Cortex of kidney (tissue), 1 donor: ENCODE results near the gene TRIML2.

ENCODE experiments used
- DNase-seq: peaks from one replicate; lab custom pipeline; 2025; lab: John Stamatoyannopoulos, UW

The TRIML2 gene

GRCh38 chr4:188109157-188109755, at the start of gene TRIML2:
Gene TRIML2 (minus strand): TSS chr4:188109603. CDS start chr4:188105368, 4,235 bp downstream.
- no peak for DNase-seq

GRCh38 chr4:188158336-188158735, 48.9 kb upstream of the TRIML2 start:
- no peak for DNase-seq

- DNase-seq = no peak
These were observed 45.4 kb upstream of the TRIML2 start for GRCh38 chr4:188154668-188155405.

DNA sequence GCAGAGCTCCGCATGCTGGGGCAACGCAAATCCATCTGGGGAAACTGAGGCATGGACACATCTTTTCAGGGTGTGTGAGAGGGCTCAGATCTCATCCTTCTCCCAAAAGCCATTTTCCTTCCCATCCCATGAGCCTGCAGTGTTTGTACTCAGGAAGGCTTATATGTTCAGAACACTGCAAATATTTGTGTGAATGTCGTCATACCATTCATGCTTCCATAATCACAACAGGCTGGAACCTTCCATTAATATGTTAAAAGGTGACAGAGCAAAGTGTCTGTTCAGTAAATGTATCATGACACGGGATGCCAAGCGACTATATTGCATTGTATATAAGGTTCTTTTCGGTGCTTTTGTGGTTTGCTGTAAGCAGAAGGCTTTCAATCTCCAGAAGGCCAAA, 38.4 kb upstream of the TRIML2 start:
- DNase-seq = no peak

DNA sequence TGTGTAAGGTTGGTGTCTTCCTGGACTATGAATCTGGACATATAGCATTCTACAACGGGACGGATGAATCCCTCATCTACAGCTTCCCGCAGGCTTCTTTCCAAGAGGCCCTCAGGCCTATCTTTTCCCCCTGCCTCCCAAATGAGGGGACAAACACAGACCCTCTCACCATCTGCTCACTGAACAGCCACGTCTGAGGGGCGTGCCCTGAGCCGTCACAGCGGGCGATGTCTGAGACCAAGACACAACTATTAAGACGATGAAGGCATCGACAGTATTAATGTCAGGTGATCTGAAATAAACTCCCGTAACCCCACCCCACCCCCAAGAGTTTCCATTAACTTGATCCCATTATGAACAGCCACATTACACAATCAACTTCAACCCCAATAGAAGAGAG, 37.8 kb upstream of the TRIML2 start:
- DNase-seq = no peak

DNA sequence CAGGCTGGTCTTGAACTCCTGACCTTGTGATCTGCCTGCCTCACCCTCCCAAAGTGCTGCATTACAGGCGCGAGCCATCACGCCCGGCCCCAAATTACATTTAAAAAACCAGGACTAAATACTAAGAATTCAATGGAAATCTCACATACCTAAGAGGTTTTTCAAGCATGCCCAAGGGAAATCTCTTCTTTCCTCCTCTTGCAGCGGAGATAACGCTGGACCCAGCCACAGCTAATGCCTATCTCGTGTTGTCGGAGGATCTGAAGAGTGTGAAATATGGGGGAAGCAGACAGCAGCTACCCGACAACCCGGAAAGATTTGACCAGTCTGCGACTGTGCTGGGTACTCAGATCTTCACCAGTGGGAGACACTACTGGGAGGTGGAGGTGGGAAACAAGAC, 37.2 kb upstream of the TRIML2 start:
- DNase-seq = no peak

- no peak for DNase-seq
These were observed 36.2 kb upstream of the TRIML2 start for GRCh38 chr4:188145601-188146000.

DNA sequence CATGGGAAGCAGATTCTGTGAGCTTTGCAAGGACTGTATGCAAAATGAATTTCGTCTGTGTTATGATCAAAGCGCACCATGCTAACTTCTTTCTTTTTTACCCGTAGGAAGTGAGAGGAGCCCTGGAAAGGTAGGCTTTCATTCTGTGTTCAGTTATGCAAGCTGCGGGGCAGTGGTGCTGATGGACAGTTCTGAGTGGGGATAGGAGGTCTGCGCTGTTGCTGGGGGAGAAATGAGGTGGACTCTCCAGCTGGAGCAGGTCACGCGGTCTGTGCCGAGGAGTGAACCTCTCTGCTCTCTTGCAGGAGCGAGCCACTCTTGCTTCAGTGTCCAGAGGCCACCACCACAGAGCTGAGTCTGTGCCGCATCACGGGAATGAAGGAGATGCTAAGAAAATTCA, 34.3 kb upstream of the TRIML2 start:
- no peak for DNase-seq

- no peak for DNase-seq
These were observed 30.3 kb upstream of the TRIML2 start for GRCh38 chr4:188139671-188140070.

- DNase-seq = no peak
These were observed 29.7 kb upstream of the TRIML2 start, which contains the start of gene TRIML1 for GRCh38 chr4:188139141-188139540. Gene TRIML1 (plus strand): TSS chr4:188139441. CDS start chr4:188139559, 118 bp downstream.

DNA sequence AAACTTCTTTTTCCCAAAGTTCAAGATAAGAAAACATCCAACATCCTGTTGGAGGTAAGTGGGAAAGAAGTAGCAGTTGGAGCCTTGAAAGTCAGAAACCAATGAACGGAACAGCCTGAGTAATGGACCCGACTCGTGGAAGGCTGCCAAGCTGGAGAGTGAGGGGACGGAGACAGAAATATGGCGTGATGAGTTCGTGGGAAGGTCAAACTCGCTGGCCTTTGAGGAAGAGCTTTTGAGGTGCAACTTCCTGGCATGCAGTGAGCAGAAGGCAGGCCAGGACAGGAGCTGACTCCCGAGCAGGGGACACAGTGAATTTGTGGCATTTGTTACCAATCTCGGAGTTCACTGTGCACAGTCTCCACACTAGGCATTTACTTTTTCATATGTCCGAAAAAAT, 28.8 kb upstream of the TRIML2 start:
- DNase-seq = no peak

DNA sequence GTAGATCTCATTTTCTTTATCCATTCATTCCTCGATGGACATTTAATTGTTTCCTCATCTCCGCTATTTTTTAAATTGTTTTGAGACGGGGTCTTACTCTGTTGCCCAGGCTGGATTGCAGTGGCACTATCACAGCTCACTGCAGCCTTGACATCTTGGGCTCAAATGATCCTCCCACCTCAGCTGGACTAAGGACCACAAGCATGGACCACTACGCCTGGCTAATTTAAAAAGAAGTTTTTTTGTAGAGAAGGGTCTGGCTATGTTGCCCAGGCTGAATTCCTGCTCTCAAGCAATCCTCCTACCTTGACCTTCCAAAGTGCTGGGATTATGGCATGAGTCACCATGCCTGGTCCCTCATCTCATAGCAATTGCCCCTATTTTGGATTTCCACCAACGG, 22.8 kb upstream of the TRIML2 start:
- DNase-seq = no peak

- DNase-seq = no peak
These were observed 21.0 kb upstream of the TRIML2 start for GRCh38 chr4:188130355-188130754.

GRCh38 chr4:188127214-188127874, 17.9 kb upstream of the TRIML2 start:
- DNase-seq = no peak

DNA sequence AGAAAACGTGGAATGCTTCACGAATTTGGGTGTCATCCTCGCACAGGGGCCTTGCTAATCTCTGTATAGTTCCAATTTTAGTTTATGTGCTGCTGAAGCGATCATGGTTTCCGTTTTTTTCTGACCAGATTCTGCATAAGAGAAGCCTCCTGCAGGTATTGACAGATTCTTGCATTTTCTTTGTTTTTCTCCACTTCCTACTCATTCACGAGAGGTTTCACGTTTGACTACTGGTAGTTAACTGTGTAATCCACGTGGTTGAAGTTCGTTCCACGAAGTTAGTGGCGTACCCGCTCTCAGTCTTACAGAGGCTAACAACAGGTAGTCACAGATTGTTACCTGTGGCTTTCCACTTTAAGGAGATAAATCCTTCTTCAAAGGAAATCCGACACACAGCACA, 12.1 kb upstream of the TRIML2 start:
- no peak for DNase-seq

GRCh38 chr4:188117631-188118324, 8.4 kb upstream of the TRIML2 start:
- DNase-seq = no peak

- no peak for DNase-seq
These were observed 3.8 kb upstream of the TRIML2 start for GRCh38 chr4:188113156-188113555.

DNA sequence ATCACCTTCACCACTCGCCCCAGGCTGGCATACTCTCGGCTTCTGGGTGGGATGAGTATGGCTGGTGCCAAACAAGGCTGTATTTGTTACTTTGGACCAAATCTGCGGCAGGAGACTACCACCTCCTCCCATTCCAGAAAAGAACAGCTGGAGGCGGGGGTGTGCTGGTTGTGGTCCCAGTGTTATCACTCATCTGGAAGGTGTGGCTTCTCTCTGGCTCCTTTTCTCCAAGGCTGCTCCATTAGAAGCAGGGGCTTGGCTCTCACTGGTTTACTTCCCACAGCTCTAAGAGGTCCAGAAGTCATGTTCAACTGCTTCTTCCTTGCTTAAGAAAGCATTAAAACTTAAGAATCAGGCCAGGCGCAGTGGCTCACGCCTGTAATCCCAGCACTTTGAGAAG, 2.6 kb upstream of the TRIML2 start:
- no peak for DNase-seq

DNA sequence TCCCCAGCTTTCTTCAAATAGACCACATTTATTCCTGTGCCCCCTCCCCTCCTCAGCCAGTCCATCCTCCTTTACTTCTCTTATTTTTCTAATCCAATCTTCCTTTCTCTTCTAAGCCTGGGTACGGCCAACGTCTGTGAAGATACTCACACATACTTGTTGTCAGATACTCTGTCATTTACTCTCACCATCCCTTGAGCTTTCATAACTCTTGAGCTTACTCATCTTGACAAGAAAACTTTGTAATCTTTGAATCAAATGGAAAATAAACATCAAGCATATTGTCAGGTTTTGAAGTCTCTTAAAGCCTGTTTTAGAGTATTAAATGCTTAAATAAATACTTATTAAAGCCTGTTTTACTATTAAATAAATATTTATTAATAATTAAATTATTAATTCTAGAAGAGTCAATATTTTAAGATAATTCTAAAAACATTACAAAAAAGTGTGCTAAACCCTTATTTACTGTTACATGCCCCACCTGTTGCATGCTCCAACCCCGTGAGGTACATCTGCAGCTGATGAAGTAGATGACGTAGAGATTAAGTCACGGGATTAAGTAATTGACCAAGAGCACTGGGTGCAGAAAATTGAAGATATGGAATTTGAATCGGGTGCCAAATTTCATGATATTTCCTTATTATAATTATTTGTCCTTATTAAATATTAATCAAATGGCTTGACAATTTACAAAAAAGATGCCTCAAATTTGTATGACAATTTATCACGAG, 1.5 kb upstream of the TRIML2 start:
- no peak for DNase-seq

DNA sequence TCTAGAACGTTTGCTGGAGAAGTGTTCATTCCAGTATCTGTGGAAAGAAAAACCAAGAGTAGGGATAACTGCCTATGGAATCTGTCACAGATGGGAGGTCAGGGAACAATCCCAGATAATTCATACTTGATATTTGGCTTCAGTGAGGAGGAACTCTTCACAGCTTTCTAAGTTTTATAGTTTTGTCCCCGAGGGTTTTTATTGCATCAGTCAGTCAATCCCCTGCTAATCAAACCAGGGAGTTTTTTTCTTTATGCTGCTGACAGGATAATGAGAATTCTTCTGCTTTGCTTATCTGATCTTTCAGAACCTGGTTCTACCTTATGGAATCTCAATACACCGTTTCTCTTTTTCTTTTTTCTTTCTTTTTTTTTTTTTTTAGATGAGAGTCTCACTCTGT, 633 bp upstream of the TRIML2 start:
- DNase-seq = no peak

DNA sequence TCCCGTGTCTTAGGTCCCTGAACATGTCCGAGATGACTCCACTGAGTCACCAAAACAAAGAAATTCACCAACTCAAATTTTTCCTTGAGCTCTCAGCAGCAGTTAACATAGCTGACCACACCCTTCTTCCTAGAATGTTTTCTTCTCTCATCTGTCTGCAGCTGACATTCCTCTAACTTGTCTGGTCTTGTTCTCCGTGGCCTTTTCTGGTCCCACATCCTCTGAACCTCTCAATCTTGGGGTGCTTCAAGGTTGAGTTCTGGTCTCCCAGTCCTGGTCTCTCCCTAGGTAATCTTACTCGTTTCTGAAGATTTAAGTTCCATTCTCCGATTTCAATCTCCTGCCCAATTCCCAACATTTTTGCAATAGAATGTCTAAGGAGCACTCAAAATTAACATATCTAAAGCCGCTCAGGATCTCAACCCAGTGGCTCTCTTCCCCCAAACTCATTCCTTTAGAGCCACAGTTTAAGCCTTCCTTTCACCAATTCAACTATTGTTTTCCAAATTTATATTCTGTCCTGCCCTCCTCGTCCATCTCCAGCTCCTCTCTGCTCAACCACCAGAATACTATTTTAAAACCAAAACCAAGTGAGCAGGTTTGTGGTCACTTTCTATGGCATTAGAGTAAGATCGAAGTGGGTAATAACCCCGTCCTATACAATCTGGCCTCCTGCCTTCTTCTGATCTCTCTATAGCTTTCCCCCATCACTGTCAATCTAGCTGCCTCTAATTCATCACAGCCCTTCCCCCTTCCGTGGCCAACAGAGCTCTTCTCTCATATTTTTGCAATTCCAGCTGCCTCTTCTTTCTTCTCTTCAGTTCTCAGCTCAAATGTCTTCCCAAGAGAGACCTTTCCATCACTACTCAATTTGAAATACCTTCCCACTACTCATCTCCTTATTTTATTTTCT, 1.2 kb downstream of the TRIML2 start:
- no peak for DNase-seq
